Kidney capillary endothelial cell (primary cell): ENCODE data around the gene PARD6A.

Experiments
- DNase-seq: peaks from one replicate; pipeline ENCODE4 v3.0.0-alpha.2; 2018; ENCODE audit warnings: low spot score

The PARD6A gene, protein sequence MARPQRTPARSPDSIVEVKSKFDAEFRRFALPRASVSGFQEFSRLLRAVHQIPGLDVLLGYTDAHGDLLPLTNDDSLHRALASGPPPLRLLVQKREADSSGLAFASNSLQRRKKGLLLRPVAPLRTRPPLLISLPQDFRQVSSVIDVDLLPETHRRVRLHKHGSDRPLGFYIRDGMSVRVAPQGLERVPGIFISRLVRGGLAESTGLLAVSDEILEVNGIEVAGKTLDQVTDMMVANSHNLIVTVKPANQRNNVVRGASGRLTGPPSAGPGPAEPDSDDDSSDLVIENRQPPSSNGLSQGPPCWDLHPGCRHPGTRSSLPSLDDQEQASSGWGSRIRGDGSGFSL

DNA sequence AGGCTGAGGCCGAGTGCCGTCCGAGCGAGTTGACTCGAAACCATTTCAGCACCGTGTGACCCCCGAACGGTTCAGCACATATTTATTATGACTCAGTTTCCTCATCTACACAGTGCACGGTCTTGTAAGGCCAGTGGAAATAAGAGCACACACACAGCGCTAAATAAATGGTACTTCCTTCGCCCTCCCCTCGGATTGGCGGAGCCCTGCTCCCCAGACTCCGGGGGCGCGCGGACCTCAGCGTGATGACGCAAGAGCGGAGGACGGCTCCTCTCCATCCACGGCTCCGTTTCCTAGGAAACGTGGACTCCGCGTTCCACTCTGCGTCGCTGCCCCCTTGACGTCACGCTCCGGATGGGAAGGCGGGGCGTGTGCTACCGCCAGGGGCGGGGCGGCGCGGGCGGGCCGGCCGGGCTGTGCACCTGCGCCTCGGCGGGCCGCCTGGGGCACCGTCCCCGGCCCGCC is at the start of gene PARD6A:
Gene PARD6A (plus strand): TSS at position 397 of the 465 bp plus-strand sequence. CDS start 79 bp downstream, outside the sequence.
- DNase-seq, result peak; percentile 89

DNA sequence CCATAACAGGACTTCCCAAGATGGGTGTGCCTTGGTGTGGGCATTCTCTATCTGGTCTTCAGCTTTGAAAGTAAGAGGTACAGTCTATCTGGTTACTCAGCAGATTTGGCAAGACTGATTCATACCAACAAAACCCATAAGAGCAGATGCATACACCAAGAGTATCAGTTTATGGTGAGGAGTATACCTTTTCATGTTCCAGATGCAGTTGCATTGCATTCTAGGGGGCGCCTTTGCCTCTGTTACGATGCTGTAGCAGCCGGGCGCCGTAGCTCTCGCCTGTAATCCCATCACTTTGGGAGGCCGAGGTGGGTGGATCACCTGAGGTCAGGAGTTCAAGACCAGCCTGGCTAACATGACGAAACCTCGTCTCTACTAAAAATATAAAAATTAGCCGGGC is 47.0 kb upstream of the PARD6A start:
- no peak for DNase-seq

DNA sequence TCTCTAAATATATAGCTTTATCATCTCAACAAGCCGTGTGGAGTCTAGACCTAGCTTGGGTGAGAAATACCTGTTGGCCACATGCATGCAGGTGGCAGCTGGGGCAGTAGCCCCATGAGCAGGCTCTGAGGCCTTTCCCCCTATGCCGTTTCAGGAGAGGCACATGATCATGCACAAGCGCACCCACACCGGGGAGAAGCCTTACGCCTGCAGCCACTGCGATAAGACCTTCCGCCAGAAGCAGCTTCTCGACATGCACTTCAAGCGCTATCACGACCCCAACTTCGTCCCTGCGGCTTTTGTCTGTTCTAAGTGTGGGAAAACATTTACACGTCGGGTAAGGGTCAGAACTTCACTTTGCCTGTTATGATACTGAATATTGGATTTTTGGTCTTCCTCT is 32.5 kb upstream of the PARD6A start:
- no peak for DNase-seq

- DNase-seq, result no peak
Measured at GRCh38 chr16:67632415-67633172, 28.2 kb upstream of the PARD6A start.

DNA sequence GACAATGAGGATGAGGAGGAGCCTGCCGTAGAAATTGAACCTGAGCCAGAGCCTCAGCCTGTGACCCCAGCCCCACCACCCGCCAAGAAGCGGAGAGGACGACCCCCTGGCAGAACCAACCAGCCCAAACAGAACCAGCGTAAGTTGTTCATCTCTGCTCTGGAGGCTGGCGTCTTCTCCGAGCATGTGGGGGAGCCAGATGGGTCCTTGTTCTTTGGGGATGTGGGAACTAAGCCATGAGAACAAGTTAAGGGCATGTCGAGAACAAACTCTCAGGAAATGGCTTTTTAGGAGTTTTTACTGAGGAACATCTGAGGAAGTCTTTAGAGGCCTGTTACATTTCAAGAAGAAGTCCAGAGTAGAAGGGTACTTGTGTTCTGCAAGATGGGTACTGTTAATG is 24.0 kb upstream of the PARD6A start:
- no peak for DNase-seq

- no peak for DNase-seq
Measured at GRCh38 chr16:67637625-67638024, 23.1 kb upstream of the PARD6A start.

DNA sequence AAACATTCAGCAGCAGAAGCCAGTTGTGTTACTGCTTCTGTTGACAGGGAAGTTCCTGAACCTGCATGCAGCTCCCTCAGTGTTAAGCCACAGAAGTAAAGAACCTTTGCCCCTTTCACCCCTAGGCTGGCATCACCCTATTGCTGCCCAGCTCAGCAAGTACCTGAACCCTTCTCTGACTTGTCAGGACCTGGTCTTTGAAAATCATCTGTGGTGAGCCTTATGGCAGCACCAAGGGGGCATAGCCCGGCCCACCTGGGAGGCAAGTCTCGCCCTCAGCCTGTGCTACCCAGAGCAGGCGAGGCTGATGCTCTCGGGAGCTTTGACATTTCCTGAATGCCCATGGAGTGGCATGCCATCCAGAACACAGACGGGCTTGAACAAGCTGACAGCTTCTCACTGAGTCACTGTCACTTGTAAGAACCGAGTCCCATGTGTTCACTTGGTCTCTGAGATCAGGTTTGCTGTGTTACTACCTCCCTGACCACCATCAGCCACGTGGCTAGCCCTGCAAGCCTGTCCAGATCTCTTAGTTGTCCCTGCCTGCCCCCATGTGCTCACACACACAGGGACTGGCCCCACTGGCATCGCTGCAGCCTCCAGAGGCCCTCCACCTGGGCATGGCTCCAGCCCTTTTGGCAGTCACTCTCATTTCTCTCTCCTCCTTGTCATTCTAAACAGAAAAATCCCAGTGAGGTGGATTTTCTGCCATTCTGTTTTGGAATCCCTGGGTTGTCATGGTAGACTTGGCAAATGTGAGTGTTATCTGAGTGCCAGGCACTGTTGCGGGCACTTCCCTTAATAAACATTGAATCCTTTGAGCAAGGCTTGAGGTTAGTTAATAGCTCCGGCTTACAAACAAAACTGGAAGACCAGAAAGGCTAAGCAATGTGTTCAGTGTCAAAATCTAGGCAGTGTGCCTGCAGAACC is 18.7 kb upstream of the PARD6A start:
- DNase-seq, result no peak

DNA sequence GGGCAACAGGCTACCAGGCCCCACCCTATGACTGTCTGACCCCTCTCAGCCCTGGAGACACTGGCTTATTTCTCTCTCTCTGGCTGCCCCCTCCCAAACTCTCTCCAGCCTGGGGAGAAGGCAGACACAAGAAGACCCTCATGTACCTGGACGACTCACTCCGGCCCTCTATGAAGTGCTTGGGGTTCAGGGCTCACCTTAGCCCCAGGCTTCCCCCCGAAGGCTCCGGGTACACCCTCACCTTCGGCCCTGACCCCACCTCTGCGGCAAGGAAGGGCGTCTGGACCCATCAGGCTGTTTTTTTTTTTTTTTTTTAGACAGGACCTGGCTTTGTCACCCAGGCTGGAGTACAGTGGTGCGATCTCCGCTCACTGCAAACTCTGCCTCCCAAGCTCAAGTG is 16.7 kb upstream of the PARD6A start:
- DNase-seq, result no peak

DNA sequence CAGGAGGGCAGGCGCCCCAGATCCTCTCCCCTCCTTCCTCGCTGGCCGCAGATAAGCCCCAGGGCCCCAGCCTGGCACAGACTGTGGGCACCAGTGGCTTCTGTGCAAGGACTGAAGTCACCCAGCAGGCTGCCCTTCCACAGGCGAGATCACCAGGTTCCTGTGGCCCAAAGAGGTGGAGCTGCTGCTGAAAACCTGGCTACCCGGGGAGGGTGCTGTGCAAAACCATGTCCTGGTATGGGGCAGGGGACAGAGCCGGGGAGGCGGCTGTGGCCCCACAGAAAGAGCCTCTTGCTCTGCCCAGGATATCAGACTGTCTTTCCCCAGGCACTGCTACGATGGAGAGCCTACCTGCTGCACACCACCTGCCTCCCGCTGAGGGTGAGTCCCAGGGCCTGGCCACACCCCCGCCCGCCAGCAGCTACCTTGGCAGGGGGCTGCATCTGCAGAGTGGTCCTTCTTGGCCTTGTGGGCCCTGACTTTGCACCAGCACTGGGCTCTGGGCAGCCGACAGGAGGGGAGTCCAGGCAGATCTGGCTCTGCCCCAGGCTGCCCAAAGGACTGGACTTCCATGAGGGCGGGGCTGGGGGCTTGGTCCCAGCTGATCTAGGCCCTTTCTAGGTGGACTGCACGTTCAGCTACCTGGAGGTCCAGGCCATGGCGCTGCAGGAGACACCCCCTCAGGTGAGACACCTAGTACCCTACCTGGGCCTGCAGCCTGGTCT is 15.2 kb upstream of the PARD6A start:
- DNase-seq, result no peak

- no peak for DNase-seq
Measured at GRCh38 chr16:67647111-67647651, 13.6 kb upstream of the PARD6A start.

GRCh38 chr16:67647681-67648080 is 13.1 kb upstream of the PARD6A start:
- DNase-seq, result no peak

DNA sequence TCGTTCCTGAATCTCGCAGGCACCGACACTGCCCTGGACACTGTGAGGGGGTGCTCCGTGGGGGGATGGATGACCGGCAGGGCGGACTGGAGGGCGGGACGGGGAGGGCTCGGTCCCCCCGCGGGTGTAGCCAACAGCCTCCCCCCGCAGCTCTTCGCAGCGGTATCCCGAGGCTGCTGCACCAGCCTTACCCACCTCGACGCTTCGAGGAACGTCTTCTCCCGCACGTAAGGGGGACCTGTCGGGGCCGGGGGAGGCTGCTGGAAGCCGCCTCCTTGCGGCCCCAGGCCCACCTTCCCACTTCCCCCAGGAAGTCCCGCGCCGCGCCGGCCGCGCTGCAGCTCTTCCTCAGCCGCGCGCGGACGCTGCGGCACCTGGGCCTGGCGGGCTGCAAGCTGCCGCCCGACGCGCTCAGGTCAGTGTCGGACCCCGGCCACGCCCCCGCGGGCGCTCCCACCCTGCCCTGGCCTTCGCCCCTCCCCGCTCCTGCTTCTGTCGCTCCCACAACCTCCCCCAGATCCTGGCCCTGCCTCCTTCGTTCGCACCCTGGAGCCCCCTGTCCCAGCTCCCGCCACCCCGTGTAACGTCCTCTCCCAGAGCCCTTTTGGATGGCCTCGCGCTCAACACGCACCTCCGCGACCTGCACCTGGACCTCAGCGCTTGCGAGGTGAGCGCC is 12.5 kb upstream of the PARD6A start:
- no peak for DNase-seq

- no peak for DNase-seq
Measured at GRCh38 chr16:67648764-67649407, 11.9 kb upstream of the PARD6A start.

GRCh38 chr16:67649494-67649931 is 11.2 kb upstream of the PARD6A start:
- no peak for DNase-seq

DNA sequence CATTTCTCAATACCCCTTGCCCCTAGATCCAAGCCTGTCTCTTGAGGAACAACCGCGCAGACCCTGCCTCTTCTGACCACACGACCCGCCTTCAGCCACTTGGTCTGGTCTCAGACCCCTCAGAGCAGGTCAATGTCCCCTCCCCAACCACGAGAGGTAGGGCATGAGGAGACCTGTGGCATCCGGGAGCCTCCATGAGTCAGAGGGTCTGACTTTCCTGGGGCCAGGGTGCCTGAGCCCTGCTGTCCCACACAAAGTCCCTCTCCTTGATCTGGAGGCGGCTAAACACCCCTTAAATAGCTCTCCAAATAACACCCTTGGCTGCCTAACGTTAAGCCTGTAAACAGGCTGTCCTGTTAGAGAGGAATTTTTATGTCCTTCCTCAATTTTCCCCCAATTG is 10.7 kb upstream of the PARD6A start:
- no peak for DNase-seq

DNA sequence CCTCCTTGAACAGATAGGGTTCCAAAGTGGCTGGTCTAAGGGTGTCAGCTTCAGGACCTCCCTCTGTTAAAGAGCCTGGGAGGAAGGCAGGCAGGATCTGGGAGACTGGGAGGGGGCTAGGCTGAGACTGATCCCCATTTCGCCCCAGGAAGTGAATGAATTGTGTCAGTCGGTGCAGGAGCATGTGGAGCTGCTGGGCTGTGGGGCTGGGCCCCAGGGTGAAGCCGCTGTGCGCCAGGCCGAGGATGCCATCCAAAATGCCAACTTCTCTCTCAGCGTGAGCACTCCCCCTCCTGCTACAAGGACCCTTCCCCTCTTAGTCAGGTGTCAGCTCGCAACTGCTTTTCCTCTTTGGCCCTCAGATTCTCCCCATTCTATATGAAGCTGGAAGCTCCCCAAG is 9.7 kb upstream of the PARD6A start:
- no peak for DNase-seq

GRCh38 chr16:67651847-67652246 is 8.9 kb upstream of the PARD6A start:
- no peak for DNase-seq

DNA sequence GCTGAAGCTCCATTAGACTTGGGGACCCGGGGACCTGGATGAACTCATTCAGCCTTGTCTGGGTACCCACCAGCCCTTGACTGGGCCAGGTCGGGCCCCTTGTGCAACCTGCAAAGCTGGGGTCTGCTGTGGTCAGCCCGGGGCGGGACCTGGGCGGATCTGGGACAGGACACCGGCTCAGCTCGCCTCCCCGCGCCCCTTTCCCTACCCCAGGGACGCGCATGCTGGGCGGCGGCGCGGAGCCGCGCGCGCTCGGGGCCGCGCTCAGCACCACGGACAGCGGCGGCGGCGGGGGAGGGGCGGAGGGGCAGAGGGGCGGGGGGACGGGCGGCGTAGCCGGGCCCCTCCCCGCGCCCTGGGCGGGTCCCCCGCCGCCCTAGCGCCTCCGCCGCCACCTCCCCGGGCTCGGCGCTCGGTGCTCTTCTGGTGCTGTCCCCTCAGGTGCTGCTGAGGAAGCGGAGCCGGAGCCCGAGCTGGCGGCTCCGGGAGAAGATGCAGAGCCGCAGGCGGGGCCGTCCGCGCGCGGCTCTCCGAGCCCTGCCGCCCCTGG is 8.1 kb upstream of the PARD6A start:
- DNase-seq, result no peak

- DNase-seq, result no peak
Measured at GRCh38 chr16:67653128-67653788, 7.5 kb upstream of the PARD6A start.
